ENCODE data around the gene CYB561D2.
A peak's percentile ranks its signal among the peaks of the same experiment; 100 is the strongest.

DNA sequence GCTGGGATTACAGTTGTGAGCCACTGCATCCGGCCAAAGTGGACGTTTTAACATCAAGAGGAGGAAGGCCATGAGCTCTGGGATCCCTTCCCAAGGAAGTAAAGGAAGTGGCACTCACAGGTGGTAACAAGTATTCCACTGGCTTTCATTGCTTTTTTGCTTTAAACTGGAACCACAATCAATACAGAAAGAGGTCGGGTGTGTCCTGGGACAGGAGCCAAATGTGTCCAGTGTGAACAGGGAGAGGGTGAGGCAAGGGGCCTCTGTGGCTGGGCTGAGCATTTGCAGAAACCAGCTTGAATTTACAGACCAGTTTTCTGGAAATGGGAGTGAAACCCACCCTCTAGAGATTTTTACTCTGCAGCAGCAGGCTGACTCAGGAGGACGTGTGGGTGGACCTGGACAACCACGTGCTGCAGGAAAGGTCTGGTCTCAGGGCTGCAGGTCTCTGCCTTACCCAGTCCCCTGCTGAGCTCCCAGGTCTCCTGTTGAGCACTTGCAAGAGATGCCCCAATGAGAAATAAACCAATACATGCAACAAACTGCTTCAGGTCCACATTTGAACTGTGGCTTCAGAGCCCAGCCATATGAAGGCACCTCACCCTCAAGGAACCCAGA is 51.4 kb downstream of the CYB561D2 start:
- TF ChIP-seq, protein P1, sequence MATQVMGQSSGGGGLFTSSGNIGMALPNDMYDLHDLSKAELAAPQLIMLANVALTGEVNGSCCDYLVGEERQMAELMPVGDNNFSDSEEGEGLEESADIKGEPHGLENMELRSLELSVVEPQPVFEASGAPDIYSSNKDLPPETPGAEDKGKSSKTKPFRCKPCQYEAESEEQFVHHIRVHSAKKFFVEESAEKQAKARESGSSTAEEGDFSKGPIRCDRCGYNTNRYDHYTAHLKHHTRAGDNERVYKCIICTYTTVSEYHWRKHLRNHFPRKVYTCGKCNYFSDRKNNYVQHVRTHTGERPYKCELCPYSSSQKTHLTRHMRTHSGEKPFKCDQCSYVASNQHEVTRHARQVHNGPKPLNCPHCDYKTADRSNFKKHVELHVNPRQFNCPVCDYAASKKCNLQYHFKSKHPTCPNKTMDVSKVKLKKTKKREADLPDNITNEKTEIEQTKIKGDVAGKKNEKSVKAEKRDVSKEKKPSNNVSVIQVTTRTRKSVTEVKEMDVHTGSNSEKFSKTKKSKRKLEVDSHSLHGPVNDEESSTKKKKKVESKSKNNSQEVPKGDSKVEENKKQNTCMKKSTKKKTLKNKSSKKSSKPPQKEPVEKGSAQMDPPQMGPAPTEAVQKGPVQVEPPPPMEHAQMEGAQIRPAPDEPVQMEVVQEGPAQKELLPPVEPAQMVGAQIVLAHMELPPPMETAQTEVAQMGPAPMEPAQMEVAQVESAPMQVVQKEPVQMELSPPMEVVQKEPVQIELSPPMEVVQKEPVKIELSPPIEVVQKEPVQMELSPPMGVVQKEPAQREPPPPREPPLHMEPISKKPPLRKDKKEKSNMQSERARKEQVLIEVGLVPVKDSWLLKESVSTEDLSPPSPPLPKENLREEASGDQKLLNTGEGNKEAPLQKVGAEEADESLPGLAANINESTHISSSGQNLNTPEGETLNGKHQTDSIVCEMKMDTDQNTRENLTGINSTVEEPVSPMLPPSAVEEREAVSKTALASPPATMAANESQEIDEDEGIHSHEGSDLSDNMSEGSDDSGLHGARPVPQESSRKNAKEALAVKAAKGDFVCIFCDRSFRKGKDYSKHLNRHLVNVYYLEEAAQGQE (IDR thresholded peaks at IDR 0.05; ENCODE audit: low read depth) = no peak
- no peak for TF ChIP-seq TEAD4 (IDR thresholded peaks at IDR 0.05)
- TF ChIP-seq YY1 (IDR thresholded peaks at IDR 0.05; ENCODE audit: low read depth) = no peak
- TF ChIP-seq, protein P2, sequence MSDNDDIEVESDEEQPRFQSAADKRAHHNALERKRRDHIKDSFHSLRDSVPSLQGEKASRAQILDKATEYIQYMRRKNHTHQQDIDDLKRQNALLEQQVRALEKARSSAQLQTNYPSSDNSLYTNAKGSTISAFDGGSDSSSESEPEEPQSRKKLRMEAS (IDR thresholded peaks at IDR 0.05) = no peak
- TF ChIP-seq, protein P3, sequence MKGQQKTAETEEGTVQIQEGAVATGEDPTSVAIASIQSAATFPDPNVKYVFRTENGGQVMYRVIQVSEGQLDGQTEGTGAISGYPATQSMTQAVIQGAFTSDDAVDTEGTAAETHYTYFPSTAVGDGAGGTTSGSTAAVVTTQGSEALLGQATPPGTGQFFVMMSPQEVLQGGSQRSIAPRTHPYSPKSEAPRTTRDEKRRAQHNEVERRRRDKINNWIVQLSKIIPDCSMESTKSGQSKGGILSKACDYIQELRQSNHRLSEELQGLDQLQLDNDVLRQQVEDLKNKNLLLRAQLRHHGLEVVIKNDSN (IDR thresholded peaks at IDR 0.05) = peak; percentile 26; the same call in 1 of the 2 replicates
- no peak for TF ChIP-seq ZBTB7A (IDR thresholded peaks at IDR 0.05; ENCODE audit: low read depth)

Data from Ishikawa (cell line).